Measurements from ENCODE around the gene EDNRB. TPM values are rescaled to one million over a fixed set of nuclear protein-coding genes. Genes with fewer than 3 reads are reported as not detected.

The EDNRB gene
- total RNA-seq, 4 donors from 2014 or later: 15.9 to 36.3 (median 20.4) TPM

DNA sequence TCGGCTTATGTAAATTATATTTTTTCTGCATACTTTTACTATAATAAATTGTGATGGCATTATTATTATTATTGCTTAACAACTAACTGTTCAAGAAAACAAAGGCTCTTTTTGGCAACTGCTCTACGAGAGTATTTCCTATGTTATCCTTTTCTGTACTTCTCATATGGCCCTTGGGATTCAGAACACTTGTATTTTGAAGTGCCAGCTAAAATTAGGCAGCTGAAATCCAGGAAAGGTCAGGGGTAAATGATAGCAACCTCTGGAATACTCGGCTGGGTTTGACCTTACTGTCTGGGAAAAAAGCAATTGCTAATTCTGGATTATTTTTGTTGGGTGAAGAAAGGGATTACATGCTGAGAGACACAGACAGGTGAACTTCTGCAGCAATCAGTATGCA, 23.9 kb downstream of the EDNRB start:
- 61 to 66% methylated on average over 3 of the region's 3 CpGs for WGBS, 2 donors
- intact Hi-C loops (cut with DNase I; ENCODE audit: low total_unique reads): no loop called here

DNA sequence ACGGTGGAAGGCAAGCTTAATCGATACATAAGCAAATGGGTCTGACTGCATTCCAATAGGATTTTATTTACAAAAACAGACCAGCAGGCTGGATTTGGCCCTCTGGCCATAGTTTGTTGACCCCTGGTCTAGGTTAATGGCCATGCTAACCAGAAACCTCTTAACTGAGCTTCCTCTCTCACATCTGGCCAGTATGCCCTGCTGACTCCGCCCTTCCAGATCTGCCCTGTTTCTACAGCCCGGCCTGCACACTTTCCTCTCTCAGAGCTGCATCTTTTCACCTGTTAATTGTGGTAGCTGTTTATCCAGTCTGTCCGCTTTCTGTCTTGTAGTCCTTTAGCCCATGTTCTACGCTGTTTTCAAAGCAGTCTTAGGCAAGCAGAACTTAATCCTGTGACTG, 25.6 kb downstream of the EDNRB start:
- TF ChIP-seq POLR2A (IDR thresholded peaks at IDR 0.05): no peak
- TF ChIP-seq, protein P1, sequence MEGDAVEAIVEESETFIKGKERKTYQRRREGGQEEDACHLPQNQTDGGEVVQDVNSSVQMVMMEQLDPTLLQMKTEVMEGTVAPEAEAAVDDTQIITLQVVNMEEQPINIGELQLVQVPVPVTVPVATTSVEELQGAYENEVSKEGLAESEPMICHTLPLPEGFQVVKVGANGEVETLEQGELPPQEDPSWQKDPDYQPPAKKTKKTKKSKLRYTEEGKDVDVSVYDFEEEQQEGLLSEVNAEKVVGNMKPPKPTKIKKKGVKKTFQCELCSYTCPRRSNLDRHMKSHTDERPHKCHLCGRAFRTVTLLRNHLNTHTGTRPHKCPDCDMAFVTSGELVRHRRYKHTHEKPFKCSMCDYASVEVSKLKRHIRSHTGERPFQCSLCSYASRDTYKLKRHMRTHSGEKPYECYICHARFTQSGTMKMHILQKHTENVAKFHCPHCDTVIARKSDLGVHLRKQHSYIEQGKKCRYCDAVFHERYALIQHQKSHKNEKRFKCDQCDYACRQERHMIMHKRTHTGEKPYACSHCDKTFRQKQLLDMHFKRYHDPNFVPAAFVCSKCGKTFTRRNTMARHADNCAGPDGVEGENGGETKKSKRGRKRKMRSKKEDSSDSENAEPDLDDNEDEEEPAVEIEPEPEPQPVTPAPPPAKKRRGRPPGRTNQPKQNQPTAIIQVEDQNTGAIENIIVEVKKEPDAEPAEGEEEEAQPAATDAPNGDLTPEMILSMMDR (IDR thresholded peaks at IDR 0.05): no peak
- WGBS, 2 donors: 67 to 78% methylated on average over 6 of the region's 6 CpGs

More for the DNA sequence above, 23.9 kb downstream of the EDNRB start:
- no peak overlapping the region for H3K4me3 ChIP-seq (ENCODE audit: low read depth, poor library complexity, severe bottlenecking)
- DNase-seq (ENCODE audit: low spot score in 2 of 2): no peak
- TF ChIP-seq, protein P1 (IDR thresholded peaks at IDR 0.05): no peak
- TF ChIP-seq POLR2A (IDR thresholded peaks at IDR 0.05): no peak

GRCh38 chr13:77892491-77892890, 26.1 kb downstream of the EDNRB start:
- no peak for DNase-seq (ENCODE audit: low spot score in 2 of 2)
- intact Hi-C loops (cut with DNase I; ENCODE audit: low total_unique reads): no loop called here
- no peak overlapping the region for H3K4me3 ChIP-seq (ENCODE audit: low read depth, poor library complexity, severe bottlenecking)

More for the DNA sequence above, 25.6 kb downstream of the EDNRB start:
- DNase-seq (ENCODE audit: low spot score in 2 of 2): no peak
- no peak overlapping the region for H3K4me3 ChIP-seq (ENCODE audit: low read depth, poor library complexity, severe bottlenecking)
- intact Hi-C loops (cut with DNase I; ENCODE audit: low total_unique reads): no loop called here

GRCh38 chr13:77891486-77891885, 27.1 kb downstream of the EDNRB start:
- no peak for TF ChIP-seq POLR2A (IDR thresholded peaks at IDR 0.05)
- TF ChIP-seq, protein P1 (IDR thresholded peaks at IDR 0.05): no peak
- no peak overlapping the region for H3K4me3 ChIP-seq (ENCODE audit: low read depth, poor library complexity, severe bottlenecking)
- DNase-seq (ENCODE audit: low spot score in 2 of 2): no peak
- intact Hi-C loops (cut with DNase I; ENCODE audit: low total_unique reads): no loop called here
- 62 to 63% methylated on average over 2 of the region's 2 CpGs for WGBS, 2 donors

More at GRCh38 chr13:77892491-77892890, 26.1 kb downstream of the EDNRB start:
- no peak for TF ChIP-seq POLR2A (IDR thresholded peaks at IDR 0.05)
- TF ChIP-seq, protein P1 (IDR thresholded peaks at IDR 0.05): no peak

DNA sequence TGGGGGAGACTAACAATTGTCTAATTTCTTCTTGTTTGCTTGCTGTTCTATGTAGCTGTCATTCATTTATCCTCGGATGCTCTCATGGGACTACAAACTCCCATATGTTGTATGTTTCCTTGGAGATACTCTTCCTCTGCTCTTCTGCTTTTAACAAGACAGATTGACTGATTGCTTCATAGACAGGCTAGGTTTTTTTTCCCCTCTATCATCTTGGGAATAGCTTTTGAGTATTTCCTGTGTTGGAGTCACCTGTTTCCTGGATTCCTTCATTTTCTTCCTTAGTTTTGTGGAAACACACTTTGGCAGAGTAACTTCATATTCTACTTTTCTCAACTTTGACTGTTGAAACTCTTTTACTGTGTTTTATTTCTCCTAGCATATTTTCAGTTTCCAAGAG, 27.6 kb downstream of the EDNRB start:
- TF ChIP-seq POLR2A (IDR thresholded peaks at IDR 0.05): no peak
- TF ChIP-seq, protein P1 (IDR thresholded peaks at IDR 0.05): no peak
- intact Hi-C loops (cut with DNase I; ENCODE audit: low total_unique reads): no loop called here
- no peak for DNase-seq (ENCODE audit: low spot score in 2 of 2)
- no peak overlapping the region for H3K4me3 ChIP-seq (ENCODE audit: low read depth, poor library complexity, severe bottlenecking)
- WGBS, 2 donors: 58 to 63% methylated on average over 1 of the region's 1 CpG

DNA sequence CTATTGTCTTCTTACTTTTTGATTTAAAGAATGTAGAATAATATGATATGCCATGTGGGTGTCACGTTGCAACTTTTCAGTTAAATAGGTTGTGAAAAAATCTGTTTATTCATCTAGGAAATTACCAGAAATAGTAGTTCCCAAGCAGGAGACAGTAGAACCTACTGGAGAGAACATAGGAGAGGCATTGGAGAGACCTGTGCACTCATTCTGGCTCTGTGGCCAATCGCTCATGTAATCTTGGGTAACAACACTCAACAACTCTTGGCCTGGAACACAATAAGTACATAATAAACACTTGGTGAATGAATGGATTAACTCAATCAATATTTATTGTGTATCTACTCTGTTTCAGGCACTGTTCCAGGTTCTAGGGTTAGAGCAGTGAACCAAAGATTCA, 35.3 kb downstream of the EDNRB start:
- TF ChIP-seq POLR2A (IDR thresholded peaks at IDR 0.05): no peak
- TF ChIP-seq, protein P1 (IDR thresholded peaks at IDR 0.05): no peak
- H3K4me3 ChIP-seq (ENCODE audit: low read depth, poor library complexity, severe bottlenecking): no peak overlapping the region
- no peak for DNase-seq (ENCODE audit: low spot score in 2 of 2)
- intact Hi-C loops (cut with DNase I; ENCODE audit: low total_unique reads): no loop called here
- WGBS, 2 donors: 81 to 87% methylated on average over 2 of the region's 2 CpGs

Data from lower leg skin (tissue), 4 donors.